Neural crest cell (in vitro differentiated cells): Measurements from ENCODE around the gene WDR38. TPM values are rescaled to one million over a fixed set of nuclear protein-coding genes. Genes with fewer than 3 reads are reported as not detected.

Experiments
- DNase-seq: peaks from one replicate; pipeline ENCODE4 v3.0.0; 2021; ENCODE audit warnings: low read depth, mixed read lengths, low spot score
- H3K27ac Mint-ChIP-seq: one replicate; pipeline ENCODE4 v1.8.0; 2021; ENCODE audit warnings: mild to moderate bottlenecking, mixed read lengths; ENCODE audit not compliant: unreplicated experiment
- H3K27me3 Mint-ChIP-seq: 2 replicates; pipeline ENCODE4 v1.8.0; 2021; ENCODE audit warnings: low read depth, mild to moderate bottlenecking, mixed read lengths
- H3K36me3 Mint-ChIP-seq: 2 replicates; pipeline ENCODE4 v1.8.0; 2021; ENCODE audit warnings: low read depth, mild to moderate bottlenecking, mixed read lengths
- H3K4me1 Mint-ChIP-seq: 2 replicates; pipeline ENCODE4 v1.8.0; 2021; ENCODE audit warnings: mixed read lengths
- H3K4me3 Mint-ChIP-seq: one replicate; pipeline ENCODE4 v1.8.0; 2021; ENCODE audit warnings: mild to moderate bottlenecking, mixed read lengths
- H3K9me3 Mint-ChIP-seq: 2 replicates; pipeline ENCODE4 v1.8.0; 2021; ENCODE audit warnings: mixed read lengths
- CTCF ChIP-seq: fragments of 200-600 bp; sonication (generic); conservative IDR thresholded peaks from 2 replicates; pipeline ENCODE4 v1.5.0; 2021; ENCODE audit warnings: antibody characterized with exemption, mild to moderate bottlenecking
- total RNA-seq: library from RNA; stranded (reverse); gene quantifications from 2 replicates; pipeline ENCODE4 v1.2.1, GENCODE V29; 2021

The WDR38 gene
- total RNA-seq, 1 donor from 2014 or later, result not detected

GRCh38 chr9:124906966-124907365 lies 53.7 kb downstream of the WDR38 start:
- Mint-ChIP-seq H3K27ac (no peak overlapping the region), H3K27me3 (no peaks in the 10 kb centered on the region), H3K4me3 (no peak overlapping the region), H3K36me3 (peaks cover 12% of the 10 kb centered on the region), H3K4me1 (no peaks in the 10 kb centered on the region), H3K9me3 (no peaks in the 10 kb centered on the region)
- no peak for TF ChIP-seq CTCF
- no peak for DNase-seq

Other genes starting within 250 kb of the WDR38 start
- gene NR6A1, start 82.1 kb upstream of the WDR38 start, total RNA-seq, result 60.7 and 63.7 TPM in 2 replicates
- 0.09 and 0.14 TPM in 2 replicates for gene OLFML2A, start 76.3 kb upstream of the WDR38 start, total RNA-seq
- 1,588 and 1,675 TPM in 2 replicates for gene RPL35, start 8.5 kb downstream of the WDR38 start, total RNA-seq
- gene ARPC5L, start 8.7 kb downstream of the WDR38 start, total RNA-seq, result 41.9 and 42.1 TPM in 2 replicates
- gene GOLGA1, start 87.6 kb downstream of the WDR38 start, total RNA-seq, result 15.9 and 18.7 TPM in 2 replicates